Prostate gland (tissue), 2 donors: ENCODE measurements around the gene RGPD8.

ENCODE experiments used
- CTCF ChIP-seq, 4 experiments: fragments of 200-600 bp in 2 of 4; fragments of 450-650 bp in 2 of 4; sonication (generic) in 2 of 4; IDR thresholded peaks; 1 replicate in 3 of 4; 2 replicates in 1 of 4; pipeline ENCODE4 v1.5.1; 2016 to 2019; ENCODE audit warnings: antibody characterized with exemption in 4 of 4, mild to moderate bottlenecking in 2 of 4, moderate library complexity in 2 of 4
- POLR2A ChIP-seq: fragments of 450-650 bp; IDR thresholded peaks from one replicate; pipeline ENCODE4 v1.6.1; 2016; ENCODE audit warnings: antibody characterized with exemption, mild to moderate bottlenecking
- POLR2AphosphoS5 ChIP-seq: sonication (generic); formaldehyde crosslinking; IDR thresholded peaks from one replicate; pipeline ENCODE4 v1.6.1; 2017; ENCODE audit warnings: antibody characterized with exemption

DNA sequence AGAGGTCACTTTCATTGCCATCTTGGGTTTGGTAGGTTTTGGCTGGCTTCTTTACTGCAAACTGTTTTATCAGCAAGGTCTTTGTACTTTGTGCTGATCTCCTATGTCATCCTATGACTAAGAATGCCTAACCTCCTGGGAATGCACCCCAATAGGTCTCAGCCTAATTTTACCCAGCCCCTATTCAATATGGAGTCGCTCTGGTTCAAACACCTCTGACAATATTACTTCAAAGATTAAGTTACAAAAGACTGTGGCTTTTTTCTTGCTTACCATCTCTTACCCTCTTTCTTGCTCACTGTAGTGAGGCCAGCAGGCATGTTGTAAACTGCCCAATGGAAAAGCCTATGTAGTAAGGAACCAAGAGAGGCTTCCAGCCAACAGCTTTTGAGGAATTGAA is 17.9 kb upstream of the RGPD8 start:
- TF ChIP-seq POLR2A = no peak
- no peak for TF ChIP-seq POLR2AphosphoS5
- no peak for TF ChIP-seq CTCF (IDR thresholded peaks at IDR 0.05)
